GM19468 (cell line): ENCODE results near the gene TPPP.
"Not testable (repeated sequence)": the region's sequence is repeated elsewhere in the genome, so short reads cannot be mapped to it uniquely, and the experiment has no call there.

Source experiments
- ATAC-seq: cut with Tn5 transposase; IDR thresholded peaks from one replicate; pipeline ENCODE4 v1.9.1; 2021; ENCODE audit warnings: mild to moderate bottlenecking, moderate library complexity, moderate number of reproducible peaks; ENCODE audit not compliant: unreplicated experiment; ENCODE audit errors: extremely low read depth

The TPPP gene

DNA sequence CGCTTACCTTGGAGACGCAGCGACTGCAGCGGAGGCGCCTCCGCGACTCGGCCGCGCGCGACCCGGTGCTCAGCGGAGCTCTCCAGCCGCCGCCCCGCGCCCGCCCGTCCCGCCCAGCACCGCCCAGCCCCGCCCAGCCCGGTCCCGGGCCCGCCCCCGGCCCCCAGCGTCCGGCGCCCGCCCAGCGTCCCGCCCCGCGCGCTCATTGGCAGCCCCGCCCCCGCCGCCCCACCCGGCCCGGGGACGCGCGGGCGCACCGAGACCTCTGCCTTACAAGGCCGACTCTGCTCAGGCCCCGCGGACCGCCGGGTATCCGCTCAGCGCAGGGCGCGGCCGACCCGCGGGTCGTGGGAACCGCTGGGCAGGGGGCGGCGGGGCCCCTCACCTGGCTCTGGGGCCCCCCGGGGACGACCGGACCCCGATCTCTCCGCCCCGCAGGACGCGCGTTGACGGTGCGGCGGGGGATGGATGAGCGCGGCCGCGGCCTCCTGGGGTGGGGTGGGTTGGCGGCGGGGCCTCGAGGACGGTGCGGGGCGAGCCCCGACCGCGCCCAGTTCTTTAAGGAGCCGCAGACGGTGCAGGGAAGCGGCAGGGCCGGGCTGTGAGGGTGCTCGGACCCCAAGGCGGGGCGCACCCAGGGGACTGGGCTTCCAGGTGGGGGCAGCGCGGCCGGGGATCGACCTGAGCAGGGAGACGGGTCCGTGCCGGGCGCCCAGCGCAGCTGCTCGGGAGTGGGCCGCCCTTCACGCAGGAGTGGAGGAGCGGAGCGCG is at the start of gene TPPP:
Gene TPPP (minus strand): TSS at position 82 of the 771 bp plus-strand sequence. CDS start 15,292 bp downstream, outside the sequence.
- ATAC-seq: not testable (repeated sequence)

DNA sequence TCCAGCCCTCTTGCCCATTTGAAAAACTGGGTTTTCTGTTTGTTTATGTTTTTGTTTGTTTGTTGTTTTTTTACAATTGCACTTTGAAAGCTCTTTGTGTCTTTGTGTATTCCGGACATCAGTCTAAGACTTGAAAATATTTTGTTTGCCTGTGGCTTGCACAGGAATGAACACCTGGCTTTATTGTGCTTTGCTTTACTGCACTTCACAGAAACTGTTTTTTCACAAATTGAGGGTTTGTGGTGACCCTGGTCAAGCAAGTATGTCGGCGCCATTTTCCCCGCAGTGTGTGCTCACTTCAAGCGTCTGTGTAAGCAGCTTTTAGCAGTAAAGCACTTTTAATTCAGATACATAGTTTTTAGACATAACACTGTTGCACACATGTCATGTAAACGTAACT is 49.1 kb upstream of the TPPP start:
- not testable (repeated sequence) for ATAC-seq

DNA sequence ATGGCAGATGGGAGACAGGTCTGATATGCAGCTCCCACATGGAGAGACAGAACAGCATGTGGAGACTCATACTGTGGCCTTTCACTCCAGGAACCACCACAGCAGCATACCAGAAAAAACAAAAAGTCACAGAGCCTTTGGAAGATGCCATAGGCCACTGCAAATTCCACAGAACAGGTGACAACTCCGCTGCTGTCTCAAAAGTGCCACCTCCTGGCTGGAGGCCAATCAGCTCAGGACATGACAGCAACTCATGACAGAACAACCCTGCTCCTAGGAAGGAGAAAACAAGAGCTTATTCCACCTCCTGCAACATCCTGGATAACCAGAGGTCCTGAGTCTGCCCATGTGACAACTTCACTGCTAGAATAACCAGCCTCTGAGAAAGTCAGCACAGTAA is 41.0 kb upstream of the TPPP start:
- ATAC-seq: not testable (repeated sequence)

DNA sequence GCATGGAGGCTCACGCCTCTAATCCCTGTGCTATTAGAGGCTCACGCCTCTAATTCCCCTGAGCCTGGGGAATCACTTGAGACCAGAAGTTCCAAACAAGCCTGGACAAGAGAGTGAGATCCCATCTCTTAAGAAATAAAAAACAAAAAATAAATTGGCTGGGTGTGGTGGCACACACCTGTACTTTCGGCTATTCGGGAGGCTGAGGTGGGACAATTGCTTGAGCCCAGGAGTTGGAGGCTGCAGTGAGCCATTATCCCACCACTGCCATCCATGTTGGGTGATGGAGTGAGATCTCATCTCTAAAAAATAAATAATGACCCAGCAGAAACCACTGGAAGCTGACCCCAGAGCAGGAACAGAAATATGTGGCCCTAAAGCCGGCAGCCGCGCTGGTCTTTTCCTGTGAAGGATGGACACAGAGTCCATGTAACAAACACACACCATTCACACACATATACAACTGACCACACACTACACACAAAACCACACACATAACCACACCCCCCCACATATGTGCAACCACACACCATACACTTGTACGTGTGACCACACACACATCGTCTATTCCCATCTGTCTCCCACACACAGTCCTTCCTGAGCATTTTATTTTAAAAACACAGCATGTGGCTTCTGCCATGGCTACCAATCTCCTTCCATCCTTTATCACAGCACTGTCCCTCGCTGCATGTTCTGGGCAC is 39.8 kb upstream of the TPPP start:
- ATAC-seq: not testable (repeated sequence)

DNA sequence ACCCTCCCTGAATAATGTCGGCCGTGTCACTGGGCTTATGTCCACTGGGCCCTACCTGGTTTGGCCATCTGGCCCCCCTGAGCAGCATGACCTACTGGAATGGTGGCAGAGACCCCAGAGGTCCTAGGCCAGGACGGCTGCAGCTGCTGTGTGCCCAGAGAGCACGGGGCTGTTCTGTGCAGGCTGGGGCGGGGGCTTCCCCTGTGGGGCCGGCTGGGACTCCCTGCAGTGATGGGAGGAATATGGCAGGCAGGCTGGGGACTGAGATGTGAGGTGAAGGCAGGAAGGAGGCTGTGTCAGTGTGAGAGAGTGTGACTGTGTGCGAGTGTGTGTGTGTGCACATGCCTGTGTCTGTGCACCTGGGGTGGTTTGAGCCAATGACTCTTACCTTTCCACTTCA is 36.1 kb upstream of the TPPP start:
- not testable (repeated sequence) for ATAC-seq

DNA sequence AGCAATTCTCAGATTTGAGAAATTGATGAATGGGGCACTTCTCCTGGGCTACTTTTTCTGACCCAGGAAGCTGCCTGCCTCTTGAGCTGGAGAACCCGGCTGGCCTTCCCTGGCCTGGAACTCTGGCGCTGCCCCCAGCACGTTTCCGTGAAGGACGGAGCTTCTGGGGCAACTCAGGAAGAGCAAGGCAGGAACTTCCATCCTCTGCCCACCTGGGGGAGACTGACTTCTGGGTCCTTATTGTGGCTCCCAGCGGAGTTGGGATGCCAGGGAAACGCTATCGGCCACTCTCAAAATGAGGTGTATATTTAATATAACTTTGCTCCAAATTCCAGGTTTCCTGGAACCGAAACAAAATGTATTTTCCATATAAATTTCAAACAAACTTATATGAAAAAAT is 33.9 kb upstream of the TPPP start:
- not testable (repeated sequence) for ATAC-seq

DNA sequence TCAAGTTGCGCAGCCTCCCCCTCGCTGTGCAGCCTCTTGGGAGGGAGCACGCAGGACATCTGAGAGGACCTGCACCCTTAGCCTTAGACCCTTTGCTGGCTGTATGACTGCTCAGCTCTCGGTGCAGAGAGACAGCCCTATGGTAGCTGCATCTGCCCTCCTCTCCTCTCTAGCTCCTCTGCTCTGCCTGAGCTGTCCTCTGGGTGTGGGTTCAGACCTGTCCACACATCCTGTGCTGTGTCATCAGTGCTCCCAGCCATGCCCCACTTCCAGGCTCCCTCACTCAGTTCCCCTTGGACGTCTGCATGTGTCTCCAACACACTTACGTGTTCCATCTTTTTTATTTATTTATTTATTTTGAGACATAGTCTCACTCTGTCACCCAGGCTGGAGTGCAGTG is 30.7 kb upstream of the TPPP start:
- ATAC-seq: not testable (repeated sequence)

DNA sequence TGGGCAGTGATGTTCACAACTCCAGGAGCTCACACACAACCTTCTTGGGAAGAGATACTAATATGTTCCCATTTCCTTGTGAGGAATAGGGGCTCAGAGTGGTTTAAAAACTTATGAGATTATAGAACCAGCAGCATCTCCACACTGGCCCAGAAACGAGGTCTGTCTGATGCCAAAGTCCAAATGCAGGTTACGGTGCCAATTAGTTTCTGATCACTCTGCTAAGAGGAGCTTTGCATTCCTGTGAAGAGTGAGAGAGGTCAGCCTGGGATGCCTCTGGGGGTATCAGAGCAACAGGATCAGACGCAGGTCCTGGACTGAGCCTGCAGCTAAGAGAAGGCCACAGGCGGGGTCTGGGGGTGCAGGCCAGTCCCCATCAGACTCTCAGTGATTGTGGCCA is 30.2 kb upstream of the TPPP start:
- ATAC-seq: not testable (repeated sequence)

DNA sequence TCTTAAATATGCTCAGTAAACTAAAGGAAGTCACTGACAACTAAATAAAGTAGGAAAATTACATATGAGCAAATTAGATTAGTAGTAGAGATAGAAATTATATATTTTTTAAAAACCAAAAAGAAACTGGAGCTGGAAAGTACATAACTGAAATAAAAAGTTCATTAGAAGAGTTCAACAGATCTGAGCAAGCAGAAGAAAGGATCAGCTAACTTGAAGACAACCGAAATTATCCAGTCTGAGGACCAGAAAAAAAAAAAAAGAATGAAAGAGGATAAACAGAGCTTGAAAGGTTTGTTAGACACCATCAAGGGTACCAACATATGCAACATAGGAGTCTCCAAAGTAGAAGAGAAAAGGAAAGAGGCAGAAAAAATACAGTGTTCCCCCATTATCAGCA is 26.2 kb upstream of the TPPP start:
- not testable (repeated sequence) for ATAC-seq

DNA sequence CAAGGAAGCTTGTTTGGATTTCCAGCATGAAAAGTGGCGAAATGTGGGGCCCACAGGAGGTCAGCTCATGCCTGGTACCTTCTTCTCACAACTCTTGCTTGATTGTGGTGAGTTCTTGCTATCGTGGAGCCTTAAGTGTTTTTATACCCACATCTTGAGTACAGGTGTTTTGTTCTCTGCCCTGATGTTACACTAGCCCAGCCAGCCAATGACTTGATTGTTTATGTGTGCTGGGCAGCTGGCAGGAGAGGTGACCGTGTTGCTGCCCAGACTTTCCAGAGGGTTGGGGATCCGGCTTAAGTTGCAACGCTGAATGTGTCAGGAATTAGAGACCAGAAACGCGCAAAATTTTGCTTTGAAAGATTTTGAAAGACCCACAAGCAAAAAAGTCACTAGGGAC is 24.0 kb upstream of the TPPP start:
- no peak for ATAC-seq

DNA sequence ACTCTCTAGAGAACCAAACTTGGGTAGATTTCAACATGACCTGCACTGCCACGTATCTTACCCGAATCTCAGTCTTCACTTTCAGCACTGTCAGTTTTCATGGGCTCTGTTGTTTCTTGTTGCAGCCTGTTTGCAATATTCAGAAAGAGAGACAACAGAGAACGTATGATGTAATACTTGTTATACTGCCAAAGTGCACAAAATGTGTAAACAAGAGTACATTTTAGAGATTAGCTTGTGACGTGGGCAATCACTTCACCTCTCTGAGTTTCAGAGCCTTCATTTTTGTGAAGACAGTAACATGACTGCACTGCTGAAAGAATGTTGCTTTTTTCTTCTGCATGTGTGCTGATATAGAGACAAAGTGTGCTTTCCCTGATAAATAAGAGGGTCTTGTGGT is 23.6 kb upstream of the TPPP start:
- not testable (repeated sequence) for ATAC-seq

DNA sequence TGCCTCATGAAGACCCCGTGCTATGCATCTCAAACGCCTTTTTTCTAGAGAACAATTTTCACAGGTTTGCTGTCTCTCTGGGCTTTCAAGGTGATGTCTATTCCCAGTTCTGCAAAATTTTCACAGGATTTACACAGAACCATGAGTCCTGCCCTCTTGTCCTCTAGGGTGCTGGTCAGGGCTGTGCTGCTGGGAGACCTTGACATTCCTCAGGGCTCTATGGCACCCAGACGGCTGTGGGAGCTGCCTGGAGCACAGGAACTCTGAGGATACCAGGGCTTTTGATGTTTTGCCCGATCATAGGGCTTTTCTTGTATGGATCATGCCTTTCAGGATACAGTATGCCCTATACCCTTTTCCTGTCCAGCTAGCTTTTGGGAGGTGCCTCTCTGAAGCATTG is 22.5 kb upstream of the TPPP start:
- ATAC-seq: not testable (repeated sequence)

DNA sequence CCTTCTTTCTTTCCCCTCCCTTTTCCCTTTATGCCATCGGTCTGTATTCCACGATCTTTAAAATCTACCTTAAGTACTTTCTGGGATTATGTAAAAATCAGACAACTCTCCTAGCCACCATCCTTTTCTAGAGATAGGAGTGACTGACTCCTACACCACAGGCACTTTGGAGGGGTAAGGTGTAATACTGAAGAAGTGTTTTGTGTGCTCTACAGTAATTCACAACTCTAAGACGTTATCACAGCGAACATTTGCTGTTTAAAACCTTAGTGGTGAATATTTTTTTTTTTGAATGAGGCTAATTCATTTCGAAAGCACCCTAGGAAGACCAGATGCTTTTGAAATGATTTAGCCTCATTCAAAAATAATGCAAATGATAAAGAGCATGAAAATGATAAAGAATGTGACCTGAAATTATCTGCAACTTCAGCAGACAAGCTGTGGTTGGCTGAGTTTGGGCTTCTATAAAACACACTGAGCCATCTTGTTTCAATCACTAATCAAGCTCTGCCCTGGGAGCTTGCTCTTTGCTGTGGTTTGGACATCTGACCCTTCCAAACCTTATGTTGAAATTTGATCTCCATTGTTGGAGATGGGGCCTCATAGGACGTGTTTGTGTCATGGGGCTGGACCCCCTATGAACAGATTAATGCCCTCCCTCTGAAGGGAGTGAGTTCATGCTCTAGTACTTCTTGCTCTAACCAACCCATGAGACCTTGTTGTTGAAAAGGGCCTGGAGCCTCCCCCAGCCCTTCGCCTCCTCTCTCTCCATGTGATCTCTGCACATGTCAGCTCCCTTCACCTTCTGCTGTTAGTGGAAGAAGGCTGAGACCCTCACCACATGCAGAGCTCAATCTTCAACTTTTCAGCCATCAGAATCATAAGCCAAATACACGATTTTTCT is 21.3 kb upstream of the TPPP start:
- ATAC-seq: not testable (repeated sequence)

DNA sequence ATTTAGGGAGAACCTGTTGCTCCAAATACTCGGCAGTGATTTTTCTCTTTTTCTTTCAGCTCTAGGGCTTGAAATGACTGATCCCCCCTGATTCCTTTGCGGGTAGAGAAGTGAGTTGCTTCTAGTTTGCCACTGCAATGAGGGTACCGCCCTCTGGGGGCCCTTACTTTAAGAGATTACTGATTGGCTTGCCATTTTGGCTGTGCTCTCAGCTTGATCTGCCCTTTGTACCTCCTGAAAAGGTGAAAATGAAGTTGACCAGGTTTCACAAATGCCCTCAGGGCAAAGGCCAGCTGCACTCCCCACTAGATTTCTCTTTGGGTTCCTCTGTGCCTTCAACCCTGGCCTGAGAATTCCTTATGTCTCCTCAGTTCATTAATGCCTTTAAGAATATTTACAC is 20.5 kb upstream of the TPPP start:
- ATAC-seq: not testable (repeated sequence)

DNA sequence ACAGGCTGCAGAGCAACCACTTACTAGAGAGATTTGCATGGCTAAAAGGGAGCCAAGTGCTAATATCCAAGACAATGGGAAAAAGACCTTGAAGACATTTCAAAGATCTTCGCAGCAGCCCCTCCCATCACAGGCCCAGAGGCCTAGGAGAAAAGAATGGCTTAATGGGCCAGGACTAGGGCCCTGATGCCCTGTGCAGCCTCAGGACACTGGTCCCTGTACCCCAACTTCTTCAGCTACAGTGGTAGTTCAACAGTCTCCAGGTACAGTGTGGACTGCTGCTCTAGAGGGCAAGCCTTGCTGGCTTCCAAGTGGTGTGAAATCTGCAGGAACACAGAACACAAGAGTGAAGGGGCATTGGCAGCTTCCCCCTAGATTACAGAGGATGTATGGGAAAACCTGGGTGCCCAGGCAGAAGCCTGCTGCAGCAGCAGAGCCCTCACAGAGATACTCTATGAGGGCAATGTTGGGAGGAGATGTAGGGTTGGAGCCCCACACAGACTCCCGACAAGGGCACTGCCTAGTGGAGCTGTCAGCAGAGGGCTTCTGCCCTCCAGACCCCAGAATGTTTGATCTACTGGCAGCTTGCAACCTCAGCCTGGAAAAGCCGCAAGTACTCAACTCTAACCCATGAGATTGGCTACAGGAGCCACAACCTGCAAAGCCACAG is 15.8 kb upstream of the TPPP start:
- ATAC-seq: not testable (repeated sequence)

DNA sequence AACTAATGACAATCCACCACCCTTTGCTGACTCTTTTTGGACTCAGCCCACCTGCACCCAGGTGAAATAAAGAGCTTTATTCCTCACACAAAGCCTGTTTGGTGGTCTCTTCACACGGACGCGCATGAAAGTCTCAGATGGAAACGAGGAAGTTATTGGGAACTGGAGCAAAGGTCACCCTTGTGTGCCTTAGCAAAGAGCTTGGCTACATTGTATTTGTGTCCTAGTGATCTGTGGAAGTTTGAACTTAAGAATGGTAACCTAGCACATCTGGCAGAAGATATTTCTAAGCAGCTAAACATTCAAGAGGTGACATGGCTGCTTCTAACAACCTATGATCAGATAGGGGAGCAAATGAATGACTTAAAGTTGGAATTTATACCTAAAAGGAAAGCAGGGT is 15.2 kb upstream of the TPPP start:
- ATAC-seq: not testable (repeated sequence)

DNA sequence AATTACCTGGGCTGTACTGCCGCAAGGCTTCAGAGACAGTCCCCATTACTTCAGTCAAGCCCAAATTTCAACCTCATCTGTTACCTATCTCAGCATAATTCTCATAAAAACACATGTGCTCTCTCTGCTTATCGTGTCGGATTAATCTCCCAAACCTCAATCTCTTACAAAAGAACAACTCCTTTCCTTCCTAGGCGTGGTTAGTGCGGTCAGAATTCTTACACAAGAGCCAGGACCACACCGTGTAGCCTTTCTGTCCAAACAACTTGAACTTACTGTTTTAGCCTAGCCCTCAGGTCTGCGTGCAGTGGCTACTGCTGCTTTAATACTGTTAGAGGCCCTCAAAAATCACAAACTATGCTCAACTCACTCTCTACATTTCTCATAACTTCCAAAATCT is 13.0 kb upstream of the TPPP start:
- ATAC-seq: not testable (repeated sequence)

DNA sequence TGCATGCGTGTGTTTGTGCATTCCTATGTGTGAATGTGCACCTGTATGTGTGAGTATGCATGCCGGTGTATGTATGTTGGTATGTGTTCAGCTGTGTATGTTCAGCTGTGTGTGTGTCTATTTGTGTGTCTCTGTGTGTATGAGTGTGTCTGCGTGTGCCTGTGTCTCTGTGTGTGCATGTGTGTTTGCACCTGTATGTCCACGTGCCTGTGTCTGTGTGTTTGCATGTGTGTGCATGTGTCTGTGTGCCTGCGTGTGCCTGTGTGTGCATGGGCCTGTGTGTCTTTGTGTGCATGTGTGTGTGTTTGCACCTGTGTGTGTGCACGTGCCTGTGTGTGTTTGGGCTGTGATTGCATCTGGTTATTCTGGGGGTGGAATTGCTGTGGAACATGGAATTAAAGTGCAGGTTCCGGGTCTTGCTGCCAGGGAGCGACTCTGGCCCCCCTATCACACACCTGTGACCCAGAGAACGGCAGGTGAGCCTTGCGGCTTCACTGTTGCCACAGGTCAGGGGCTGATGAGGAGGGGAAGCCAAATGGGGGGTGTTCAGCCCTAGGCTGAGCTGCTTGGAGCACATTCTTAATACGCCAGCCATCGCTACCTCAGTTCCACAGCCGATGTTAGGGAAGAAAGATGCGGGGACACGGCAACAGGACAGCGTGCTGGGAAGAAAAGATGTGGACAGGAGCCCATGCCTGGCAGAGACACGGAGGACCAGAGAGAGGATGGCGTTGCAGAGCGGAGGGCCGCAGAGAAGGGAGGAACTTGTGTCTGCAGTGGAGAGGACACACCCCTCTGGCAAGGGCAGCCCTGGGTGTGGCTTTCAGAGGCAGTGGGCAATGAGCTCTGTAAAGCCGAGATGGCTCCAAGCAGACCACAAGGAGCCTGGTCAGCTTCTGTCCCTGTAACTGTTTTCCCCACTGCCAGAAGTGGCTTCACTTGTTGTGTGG is 3.9 kb upstream of the TPPP start:
- not testable (repeated sequence) for ATAC-seq

DNA sequence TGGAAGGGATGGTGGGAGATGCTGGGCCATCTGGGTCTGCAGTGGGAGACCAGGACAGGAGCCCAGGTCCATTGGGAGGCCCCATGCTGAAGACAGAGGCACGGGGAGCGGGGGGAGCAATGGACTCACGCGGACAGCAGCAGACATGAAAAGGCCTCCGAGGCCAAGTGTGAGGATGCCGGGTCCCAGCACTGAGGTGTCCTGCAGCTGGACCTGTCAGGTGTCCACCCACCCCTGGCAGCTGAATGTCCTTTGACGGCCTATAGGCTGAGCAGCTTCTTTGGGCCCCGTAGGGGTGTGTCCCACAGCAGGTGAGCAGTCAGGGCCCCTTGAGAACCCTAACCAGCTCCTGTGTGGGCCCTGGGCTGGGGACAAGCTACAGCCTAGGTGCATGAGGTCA is 3.0 kb upstream of the TPPP start:
- ATAC-seq: not testable (repeated sequence)
